K562 (cell line): ENCODE measurements around the gene EFHC2.

Source experiments
- BHLHE40 ChIP-seq: IDR thresholded peaks from 2 replicates; pipeline ENCODE4 v1.6.1; 2011; ENCODE audit warnings: low read length, improper control_type of control experiment
- CBX5 ChIP-seq: IDR thresholded peaks from 2 replicates; pipeline ENCODE4 v1.6.1; 2014; ENCODE audit warnings: low read depth, borderline replicate concordance
- CEBPB ChIP-seq: fragments of 450-650 bp; IDR thresholded peaks from 2 replicates; pipeline ENCODE4 v1.6.1; 2016; ENCODE audit warnings: missing genetic modification characterization, missing compliant biosample characterization
- EP300 ChIP-seq: IDR thresholded peaks from 2 replicates; pipeline ENCODE4 v1.6.1; 2012; ENCODE audit warnings: low read length, improper control_type of control experiment
- NR2C2 ChIP-seq, 2 experiments: fragments of 200-800 bp in 1 of 2; sonication (Bioruptor generic) in 1 of 2; sonication (generic) in 1 of 2; formaldehyde crosslinking in 1 of 2; IDR thresholded peaks; 2 replicates each; pipeline versions ENCODE4 v1.6.1 to v1.8.0; 2016 to 2022; ENCODE audit warnings: mild to moderate bottlenecking in 1 of 2, missing compliant biosample characterization in 1 of 2, missing genetic modification characterization in 1 of 2, missing genetic modification reagents in 1 of 2
- RFX5 ChIP-seq: IDR thresholded peaks from 2 replicates; pipeline ENCODE4 v1.6.1; 2011; ENCODE audit warnings: low read depth, mild to moderate bottlenecking, improper control_type of control experiment, low read length
- SRSF9 ChIP-seq: fragments of 200-400 bp; formaldehyde crosslinking; IDR thresholded peaks from 2 replicates; pipeline ENCODE4 v1.6.1; 2017; ENCODE audit warnings: low read depth, low read length, borderline replicate concordance
- TAF1 ChIP-seq: IDR thresholded peaks from 2 replicates; pipeline ENCODE4 v1.6.1; 2011; ENCODE audit warnings: mild to moderate bottlenecking, low read length, moderate library complexity; ENCODE audit not compliant: insufficient read depth, control insufficient read depth, severe bottlenecking; ENCODE audit errors: extremely low read depth
- ZBTB8A ChIP-seq: fragments of 450-650 bp; IDR thresholded peaks from 2 replicates; pipeline ENCODE4 v1.6.1; 2018; ENCODE audit warnings: mild to moderate bottlenecking, moderate library complexity; ENCODE audit not compliant: partially characterized antibody
- ZNF274 ChIP-seq: IDR thresholded peaks from 2 replicates; pipeline ENCODE4 v1.6.1; 2011; ENCODE audit warnings: low read depth, mild to moderate bottlenecking, low read length, moderate library complexity, borderline replicate concordance
- TF ChIP-seq, protein P1 (sequence below), 3 experiments: IDR thresholded peaks in 2 of 3; conservative IDR thresholded peaks in 1 of 3; 2 replicates each; pipeline ENCODE4 v1.5.1; 2011 to 2012; ENCODE audit warnings: low read length in 3 of 3, mild to moderate bottlenecking in 3 of 3, control low read depth in 2 of 3, improper control_type of control experiment in 1 of 3, inconsistent platforms in 1 of 3, low read depth in 1 of 3, mixed read lengths in 1 of 3, moderate library complexity in 1 of 3; ENCODE audit not compliant: insufficient read depth in 2 of 3
- TF ChIP-seq, protein P2 (sequence below): fragments of 250-450 bp; sonication (Bioruptor Pico); IDR thresholded peaks from 2 replicates; pipeline ENCODE4 v1.4.0; 2020; ENCODE audit warnings: borderline replicate concordance
- TF ChIP-seq, protein P3 (sequence below), 2 experiments: fragments of 450-650 bp in 1 of 2; sonication (generic) in 1 of 2; formaldehyde crosslinking in 1 of 2; IDR thresholded peaks in 1 of 2; conservative IDR thresholded peaks in 1 of 2; 2 replicates each; pipeline versions ENCODE4 v1.6.1 to v1.8.1; 2016 to 2023; ENCODE audit warnings: mild to moderate bottlenecking in 2 of 2, moderate library complexity in 2 of 2, inconsistent platforms in 1 of 2, missing genetic modification reagents in 1 of 2
- TF ChIP-seq, protein P4 (sequence below): fragments of 150-350 bp; IDR thresholded peaks from 2 replicates; pipeline ENCODE4 v1.6.1; 2014; ENCODE audit warnings: low read depth, mild to moderate bottlenecking, low read length, borderline replicate concordance

DNA sequence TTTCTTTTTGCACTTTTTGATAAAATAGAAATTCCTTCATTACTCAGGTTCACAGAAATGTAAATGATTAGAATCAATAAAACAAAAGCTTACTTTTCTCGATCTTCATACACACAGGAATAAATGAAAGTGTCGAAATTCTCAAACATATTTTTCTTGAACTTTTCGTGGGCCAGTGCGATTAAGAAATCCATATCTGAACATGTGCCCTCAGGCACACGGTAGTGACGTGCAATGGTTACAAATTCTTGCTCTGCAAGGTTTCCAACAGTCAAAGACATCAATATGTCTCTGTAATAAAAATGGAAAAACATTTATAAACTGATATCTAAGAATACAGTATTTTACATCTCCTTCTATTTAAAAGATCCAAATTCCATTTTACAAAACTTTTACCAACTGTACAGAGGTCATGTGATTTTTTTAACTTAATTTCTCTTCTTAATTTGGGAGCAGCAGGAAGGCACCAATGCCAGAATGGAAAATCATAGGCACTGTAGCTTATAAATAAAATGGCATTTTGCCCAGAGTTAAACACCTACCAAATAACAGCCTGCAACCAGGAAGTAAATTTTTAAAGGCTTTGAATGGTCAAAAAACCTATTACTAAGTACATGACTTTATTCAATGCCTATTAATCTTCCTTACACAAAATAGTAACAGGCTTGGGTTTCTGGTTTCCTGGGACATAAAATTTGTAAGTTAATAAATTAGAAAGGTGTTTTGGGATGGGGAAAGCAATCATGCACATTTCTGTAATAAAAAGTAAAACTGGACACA lies 165.0 kb downstream of the EFHC2 start:
- TF ChIP-seq BHLHE40 (no peak), CBX5 (no peak), TAF1 (no peak), RFX5 (no peak), ZNF274 (no peak), EP300 (no peak), CEBPB (tag) (no peak), ZBTB8A (no peak), SRSF9 (no peak), NR2C2 (CRISPR knock-in tag; IDR thresholded peaks at IDR 0.05) (no peak), NR2C2 (tag; IDR thresholded peaks at IDR 0.05) (no peak)
- TF ChIP-seq, protein P1, sequence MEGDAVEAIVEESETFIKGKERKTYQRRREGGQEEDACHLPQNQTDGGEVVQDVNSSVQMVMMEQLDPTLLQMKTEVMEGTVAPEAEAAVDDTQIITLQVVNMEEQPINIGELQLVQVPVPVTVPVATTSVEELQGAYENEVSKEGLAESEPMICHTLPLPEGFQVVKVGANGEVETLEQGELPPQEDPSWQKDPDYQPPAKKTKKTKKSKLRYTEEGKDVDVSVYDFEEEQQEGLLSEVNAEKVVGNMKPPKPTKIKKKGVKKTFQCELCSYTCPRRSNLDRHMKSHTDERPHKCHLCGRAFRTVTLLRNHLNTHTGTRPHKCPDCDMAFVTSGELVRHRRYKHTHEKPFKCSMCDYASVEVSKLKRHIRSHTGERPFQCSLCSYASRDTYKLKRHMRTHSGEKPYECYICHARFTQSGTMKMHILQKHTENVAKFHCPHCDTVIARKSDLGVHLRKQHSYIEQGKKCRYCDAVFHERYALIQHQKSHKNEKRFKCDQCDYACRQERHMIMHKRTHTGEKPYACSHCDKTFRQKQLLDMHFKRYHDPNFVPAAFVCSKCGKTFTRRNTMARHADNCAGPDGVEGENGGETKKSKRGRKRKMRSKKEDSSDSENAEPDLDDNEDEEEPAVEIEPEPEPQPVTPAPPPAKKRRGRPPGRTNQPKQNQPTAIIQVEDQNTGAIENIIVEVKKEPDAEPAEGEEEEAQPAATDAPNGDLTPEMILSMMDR (IDR thresholded peaks at IDR 0.05 in 2 of 3, conservative IDR thresholded peaks at IDR 0.05 in 1 of 3; ENCODE audit: insufficient read depth in 2 of 3, low read depth in 1 of 3, low read length in 3 of 3) = no peak
- TF ChIP-seq, protein P2, sequence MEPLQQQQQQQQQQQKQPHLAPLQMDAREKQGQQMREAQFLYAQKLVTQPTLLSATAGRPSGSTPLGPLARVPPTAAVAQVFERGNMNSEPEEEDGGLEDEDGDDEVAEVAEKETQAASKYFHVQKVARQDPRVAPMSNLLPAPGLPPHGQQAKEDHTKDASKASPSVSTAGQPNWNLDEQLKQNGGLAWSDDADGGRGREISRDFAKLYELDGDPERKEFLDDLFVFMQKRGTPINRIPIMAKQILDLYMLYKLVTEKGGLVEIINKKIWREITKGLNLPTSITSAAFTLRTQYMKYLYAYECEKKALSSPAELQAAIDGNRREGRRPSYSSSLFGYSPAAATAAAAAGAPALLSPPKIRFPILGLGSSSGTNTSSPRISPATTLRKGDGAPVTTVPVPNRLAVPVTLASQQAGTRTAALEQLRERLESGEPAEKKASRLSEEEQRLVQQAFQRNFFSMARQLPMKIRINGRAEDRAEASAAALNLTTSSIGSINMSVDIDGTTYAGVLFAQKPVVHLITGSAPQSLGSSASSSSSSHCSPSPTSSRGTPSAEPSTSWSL (CRISPR knock-in tag) = no peak
- TF ChIP-seq, protein P3, sequence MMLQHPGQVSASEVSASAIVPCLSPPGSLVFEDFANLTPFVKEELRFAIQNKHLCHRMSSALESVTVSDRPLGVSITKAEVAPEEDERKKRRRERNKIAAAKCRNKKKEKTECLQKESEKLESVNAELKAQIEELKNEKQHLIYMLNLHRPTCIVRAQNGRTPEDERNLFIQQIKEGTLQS (IDR thresholded peaks at IDR 0.05) = no peak
- TF ChIP-seq, protein P3 (CRISPR knock-in tag; conservative IDR thresholded peaks at IDR 0.05) = no peak
- TF ChIP-seq, protein P4, sequence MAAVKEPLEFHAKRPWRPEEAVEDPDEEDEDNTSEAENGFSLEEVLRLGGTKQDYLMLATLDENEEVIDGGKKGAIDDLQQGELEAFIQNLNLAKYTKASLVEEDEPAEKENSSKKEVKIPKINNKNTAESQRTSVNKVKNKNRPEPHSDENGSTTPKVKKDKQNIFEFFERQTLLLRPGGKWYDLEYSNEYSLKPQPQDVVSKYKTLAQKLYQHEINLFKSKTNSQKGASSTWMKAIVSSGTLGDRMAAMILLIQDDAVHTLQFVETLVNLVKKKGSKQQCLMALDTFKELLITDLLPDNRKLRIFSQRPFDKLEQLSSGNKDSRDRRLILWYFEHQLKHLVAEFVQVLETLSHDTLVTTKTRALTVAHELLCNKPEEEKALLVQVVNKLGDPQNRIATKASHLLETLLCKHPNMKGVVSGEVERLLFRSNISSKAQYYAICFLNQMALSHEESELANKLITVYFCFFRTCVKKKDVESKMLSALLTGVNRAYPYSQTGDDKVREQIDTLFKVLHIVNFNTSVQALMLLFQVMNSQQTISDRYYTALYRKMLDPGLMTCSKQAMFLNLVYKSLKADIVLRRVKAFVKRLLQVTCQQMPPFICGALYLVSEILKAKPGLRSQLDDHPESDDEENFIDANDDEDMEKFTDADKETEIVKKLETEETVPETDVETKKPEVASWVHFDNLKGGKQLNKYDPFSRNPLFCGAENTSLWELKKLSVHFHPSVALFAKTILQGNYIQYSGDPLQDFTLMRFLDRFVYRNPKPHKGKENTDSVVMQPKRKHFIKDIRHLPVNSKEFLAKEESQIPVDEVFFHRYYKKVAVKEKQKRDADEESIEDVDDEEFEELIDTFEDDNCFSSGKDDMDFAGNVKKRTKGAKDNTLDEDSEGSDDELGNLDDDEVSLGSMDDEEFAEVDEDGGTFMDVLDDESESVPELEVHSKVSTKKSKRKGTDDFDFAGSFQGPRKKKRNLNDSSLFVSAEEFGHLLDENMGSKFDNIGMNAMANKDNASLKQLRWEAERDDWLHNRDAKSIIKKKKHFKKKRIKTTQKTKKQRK = no peak
